CD4-positive, alpha-beta T cell treated with Interleukin-15 for 1 hour (primary cell): Measurements from ENCODE around the gene NAALADL2.
"Not testable (repeated sequence)": the region's sequence is repeated elsewhere in the genome, so short reads cannot be mapped to it uniquely, and the experiment has no call there.

ENCODE experiments used
- DNase-seq: peaks from one replicate; pipeline ENCODE4 v3.0.0-alpha.2; 2020

Gene NAALADL2

GRCh38 chr3:175526609-175527280 lies 667.6 kb downstream of the NAALADL2 start:
- DNase-seq, result no peak

- not testable (repeated sequence) for DNase-seq
These were observed 669.6 kb downstream of the NAALADL2 start for GRCh38 chr3:175528693-175529092.

DNA sequence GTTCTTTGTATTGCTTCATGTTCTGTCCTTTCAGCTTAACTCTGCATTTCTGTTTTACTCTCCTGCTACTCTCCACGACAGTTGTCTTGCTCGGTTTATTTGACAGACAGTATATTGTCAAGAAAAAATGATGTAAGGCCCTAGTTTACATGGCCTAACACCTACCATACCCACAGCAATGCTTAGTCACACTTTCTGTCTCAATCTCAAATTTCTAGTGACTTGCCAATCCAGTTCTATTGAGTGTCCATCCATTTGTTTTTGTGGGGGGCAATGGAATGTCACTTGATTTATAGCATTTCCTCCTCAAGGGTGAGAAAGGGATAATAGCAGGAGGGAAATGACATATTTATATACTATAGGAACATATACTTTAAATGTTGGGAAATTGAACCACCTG lies 676.2 kb downstream of the NAALADL2 start:
- no peak for DNase-seq

- no peak for DNase-seq
These were observed 687.0 kb downstream of the NAALADL2 start for GRCh38 chr3:175546115-175546514.

GRCh38 chr3:175552929-175553328 lies 693.8 kb downstream of the NAALADL2 start:
- no peak for DNase-seq

DNA sequence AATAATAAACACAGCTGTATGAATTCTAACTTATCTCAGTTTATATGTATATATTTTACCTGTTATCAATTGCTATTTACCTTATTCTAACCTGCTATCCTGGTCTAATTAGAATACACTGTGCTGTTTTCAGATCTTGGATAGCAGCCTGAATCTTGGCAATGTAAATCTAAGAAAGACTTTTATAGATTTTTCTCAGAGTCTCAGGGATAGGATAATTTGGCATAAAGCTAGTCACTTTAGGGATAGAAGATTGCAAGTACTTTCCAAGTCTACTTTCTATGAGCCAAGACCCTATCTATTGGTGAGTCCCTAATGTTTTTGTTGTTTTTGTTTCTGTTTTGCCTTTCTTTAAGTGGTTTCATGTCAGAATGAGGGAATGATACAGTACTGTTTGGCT lies 695.7 kb downstream of the NAALADL2 start:
- no peak for DNase-seq

- DNase-seq, result no peak
These were observed 699.1 kb downstream of the NAALADL2 start for GRCh38 chr3:175558261-175558660.

DNA sequence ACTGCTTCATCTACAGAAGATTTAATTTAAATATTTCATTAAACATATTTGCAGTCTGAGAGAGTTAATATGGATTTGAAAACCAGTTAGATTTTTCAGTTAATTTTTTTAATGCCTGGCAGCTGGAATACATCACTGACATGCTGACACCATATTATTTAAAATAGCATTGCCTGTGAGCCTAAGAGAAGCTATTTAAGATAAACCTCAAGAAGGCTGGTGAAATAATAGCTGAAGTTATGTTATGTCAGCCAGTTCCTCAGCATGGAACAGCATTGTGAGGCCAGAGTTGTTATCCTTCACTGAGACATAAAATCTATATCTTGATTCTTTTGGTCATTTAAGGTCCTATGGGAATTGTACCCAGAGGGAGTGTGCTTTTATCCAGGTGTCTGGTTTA lies 705.2 kb downstream of the NAALADL2 start:
- no peak for DNase-seq

- DNase-seq, result no peak
These were observed 712.0 kb downstream of the NAALADL2 start for GRCh38 chr3:175571096-175571495.

DNA sequence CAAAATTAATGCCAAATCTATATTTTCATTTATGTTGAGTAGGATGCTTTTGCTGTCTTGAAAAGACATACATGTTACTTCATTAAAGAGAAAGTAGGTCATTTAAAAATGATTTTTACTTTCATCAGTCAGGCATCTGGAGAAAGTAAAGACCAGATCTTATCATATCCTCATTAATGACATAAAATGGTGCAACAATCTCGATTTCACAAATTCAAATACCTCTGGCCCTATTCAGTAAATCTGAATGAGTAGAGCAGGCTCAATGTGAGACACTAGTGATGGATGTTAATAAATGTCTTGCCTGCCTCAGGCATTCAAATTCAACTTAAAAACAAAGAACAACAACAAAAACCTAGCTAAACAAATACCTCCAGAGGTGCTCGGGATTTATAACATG lies 714.1 kb downstream of the NAALADL2 start:
- DNase-seq, result no peak

DNA sequence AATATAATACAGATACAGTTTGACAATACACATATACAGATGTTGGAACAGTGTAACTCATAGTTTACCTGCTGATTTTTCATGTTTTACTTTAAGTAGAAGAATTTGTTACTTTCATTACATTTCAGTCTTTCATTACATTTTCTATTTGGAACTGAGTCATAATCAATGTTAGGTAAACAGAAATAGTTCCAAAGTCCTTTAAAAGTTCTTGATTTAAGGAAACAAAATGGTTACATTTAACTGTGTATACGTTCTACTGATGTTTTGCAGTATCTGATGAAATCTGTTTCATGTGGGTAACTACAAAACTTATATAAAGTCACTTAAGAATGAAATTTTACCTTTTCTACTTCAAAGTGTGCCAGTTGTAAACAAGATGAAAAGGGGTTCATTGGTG lies 721.2 kb downstream of the NAALADL2 start:
- no peak for DNase-seq

- DNase-seq, result no peak
These were observed 726.8 kb downstream of the NAALADL2 start for GRCh38 chr3:175585898-175586297.

- DNase-seq, result no peak
These were observed 731.6 kb downstream of the NAALADL2 start for GRCh38 chr3:175590745-175591144.

- no peak for DNase-seq
These were observed 732.2 kb downstream of the NAALADL2 start for GRCh38 chr3:175591375-175591774.

GRCh38 chr3:175593331-175593730 lies 734.2 kb downstream of the NAALADL2 start:
- DNase-seq, result no peak

- DNase-seq, result no peak
These were observed 739.6 kb downstream of the NAALADL2 start for GRCh38 chr3:175598740-175599139.

DNA sequence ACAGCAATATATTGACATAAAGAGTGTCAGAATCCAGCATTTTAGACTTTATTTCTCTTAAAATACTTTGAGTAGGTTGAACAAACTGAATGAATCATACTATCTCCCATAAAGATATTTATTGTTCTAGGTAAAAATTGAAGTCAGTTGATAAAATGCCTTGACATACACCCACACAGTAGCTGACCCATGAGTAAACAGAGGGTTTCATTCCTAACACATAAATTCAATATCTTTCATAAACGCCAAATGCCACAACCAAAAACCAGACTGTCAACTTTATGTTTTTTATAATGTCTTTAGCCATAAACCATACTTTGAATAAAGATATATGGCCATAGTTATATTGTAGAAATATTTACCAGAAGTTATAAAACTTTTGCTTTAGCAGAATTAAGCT lies 742.4 kb downstream of the NAALADL2 start:
- no peak for DNase-seq

DNA sequence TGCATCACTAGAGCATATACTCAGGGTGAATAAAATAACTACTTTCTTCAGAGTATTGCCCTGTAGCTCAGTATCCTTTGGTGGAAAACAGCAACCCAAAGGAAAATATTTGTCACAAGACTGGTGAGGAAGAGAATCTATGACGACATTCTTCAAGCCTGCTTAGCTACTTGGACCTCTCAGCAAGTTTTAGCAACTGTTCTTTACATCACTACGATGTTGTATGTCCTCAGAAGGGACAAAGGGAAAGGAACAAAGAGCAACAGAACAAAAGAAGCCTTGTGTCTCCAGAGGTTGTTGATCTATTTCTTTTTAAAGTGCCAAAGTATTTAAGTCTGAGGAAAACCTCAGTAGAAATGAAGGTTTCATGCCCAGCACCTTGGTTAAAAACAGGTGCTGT lies 746.7 kb downstream of the NAALADL2 start:
- DNase-seq, result no peak

GRCh38 chr3:175606650-175607318 lies 747.6 kb downstream of the NAALADL2 start:
- no peak for DNase-seq

DNA sequence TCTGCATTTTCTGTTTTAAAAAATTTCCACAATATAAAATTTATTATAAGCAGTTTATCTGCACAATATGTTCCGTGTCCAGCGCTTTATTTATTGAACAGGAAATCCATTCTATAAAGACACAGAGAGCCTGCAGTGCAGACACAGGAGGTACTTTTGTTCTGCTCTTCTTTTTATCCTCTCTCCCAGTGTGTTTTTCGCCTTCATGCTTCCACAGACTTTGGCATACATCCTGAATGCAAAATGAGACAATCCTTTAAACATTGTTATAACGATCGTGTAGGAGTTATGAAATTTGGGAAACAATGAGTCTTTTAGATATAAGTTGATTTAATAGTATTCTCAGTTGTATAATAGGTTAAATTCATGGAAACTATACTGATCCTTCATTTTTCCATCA lies 749.2 kb downstream of the NAALADL2 start:
- no peak for DNase-seq

- no peak for DNase-seq
These were observed 749.8 kb downstream of the NAALADL2 start for GRCh38 chr3:175608911-175609310.

DNA sequence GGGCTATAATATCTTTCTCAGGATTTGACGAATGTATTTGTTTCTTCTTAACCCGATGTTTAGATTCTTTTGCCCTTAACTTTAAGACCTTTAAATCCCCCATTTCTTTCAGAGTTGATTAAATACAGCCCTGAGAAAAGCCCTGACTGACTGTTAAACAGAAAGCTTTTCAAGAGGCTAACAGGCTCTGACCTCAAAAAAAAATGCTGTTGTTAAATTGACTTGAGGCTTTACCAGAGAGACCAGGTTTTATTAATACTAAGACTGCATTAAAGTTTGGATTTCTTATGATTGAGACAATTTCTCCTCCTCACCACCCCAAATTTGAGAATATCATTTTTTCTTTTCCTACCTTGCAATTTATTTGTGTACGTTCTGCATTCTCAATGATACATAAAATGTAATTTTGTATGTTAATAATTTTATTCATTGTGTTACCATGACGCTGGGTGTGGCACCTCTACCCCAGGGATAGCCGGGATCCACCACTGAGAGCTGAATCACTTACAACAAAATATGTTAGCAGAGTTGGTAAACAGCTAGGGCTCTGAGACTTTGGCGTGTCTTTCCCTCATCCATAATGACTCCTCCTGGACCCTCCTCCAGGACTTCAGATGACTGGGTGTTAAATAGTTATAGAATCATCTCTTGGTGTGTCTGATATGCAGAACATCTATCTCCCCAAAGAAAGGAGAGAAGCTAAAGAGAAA lies 753.5 kb downstream of the NAALADL2 start:
- DNase-seq, result no peak

GRCh38 chr3:175614107-175614506 lies 755.0 kb downstream of the NAALADL2 start:
- not testable (repeated sequence) for DNase-seq

- no peak for DNase-seq
These were observed 758.1 kb downstream of the NAALADL2 start for GRCh38 chr3:175617247-175617646.
